ENCODE measurements around the gene ITGAX.

ITGAX gene

DNA sequence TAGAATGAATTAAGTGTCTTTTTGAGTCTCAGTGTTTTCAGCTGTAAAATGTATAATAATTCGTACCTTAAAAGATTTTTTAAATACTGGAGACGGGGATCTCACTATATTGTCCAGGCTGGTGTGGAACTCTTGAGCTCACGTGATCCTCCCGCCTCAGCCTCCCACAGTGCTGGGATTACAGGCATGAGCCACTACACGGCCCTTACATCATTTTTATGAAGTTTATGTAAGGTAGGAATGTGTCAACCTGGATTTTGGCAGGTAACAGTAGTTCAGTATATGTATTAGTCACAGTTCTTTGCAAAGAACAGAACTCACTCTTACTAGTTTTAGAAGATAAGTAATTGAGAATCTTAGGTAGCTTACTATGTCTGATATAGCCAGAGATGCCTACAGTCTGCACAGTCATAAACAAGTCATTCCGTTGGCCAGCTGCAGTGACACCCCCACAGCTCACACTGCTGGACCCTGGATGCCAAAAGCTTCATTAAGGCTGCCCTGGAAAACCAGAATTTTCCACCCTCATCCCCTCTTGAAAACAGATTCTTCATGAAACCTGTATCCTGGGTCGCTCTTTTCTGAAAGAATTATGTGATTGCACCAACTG is 73.8 kb downstream of the ITGAX start:
- no peak overlapping the region for H3K4me3 ChIP-seq (ENCODE audit: low read length)
- peak; percentile 60 for DNase-seq (ENCODE audit: low read depth)
- TF ChIP-seq, protein P1, sequence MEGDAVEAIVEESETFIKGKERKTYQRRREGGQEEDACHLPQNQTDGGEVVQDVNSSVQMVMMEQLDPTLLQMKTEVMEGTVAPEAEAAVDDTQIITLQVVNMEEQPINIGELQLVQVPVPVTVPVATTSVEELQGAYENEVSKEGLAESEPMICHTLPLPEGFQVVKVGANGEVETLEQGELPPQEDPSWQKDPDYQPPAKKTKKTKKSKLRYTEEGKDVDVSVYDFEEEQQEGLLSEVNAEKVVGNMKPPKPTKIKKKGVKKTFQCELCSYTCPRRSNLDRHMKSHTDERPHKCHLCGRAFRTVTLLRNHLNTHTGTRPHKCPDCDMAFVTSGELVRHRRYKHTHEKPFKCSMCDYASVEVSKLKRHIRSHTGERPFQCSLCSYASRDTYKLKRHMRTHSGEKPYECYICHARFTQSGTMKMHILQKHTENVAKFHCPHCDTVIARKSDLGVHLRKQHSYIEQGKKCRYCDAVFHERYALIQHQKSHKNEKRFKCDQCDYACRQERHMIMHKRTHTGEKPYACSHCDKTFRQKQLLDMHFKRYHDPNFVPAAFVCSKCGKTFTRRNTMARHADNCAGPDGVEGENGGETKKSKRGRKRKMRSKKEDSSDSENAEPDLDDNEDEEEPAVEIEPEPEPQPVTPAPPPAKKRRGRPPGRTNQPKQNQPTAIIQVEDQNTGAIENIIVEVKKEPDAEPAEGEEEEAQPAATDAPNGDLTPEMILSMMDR (IDR thresholded peaks at IDR 0.05; ENCODE audit: insufficient read depth, low read depth, low read length, missing control alignments), result no peak

- TF ChIP-seq, protein P1 (IDR thresholded peaks at IDR 0.05; ENCODE audit: insufficient read depth, low read depth, low read length, missing control alignments), result no peak
- DNase-seq (ENCODE audit: low read depth), result no peak
- H3K4me3 ChIP-seq (ENCODE audit: low read length), result no peak overlapping the region
These were observed 74.3 kb downstream of the ITGAX start for GRCh38 chr16:31429314-31429713.

GRCh38 chr16:31429796-31430195 is 74.8 kb downstream of the ITGAX start:
- no peak for DNase-seq (ENCODE audit: low read depth)
- no peak overlapping the region for H3K4me3 ChIP-seq (ENCODE audit: low read length)
- TF ChIP-seq, protein P1 (IDR thresholded peaks at IDR 0.05; ENCODE audit: insufficient read depth, low read depth, low read length, missing control alignments), result no peak

DNA sequence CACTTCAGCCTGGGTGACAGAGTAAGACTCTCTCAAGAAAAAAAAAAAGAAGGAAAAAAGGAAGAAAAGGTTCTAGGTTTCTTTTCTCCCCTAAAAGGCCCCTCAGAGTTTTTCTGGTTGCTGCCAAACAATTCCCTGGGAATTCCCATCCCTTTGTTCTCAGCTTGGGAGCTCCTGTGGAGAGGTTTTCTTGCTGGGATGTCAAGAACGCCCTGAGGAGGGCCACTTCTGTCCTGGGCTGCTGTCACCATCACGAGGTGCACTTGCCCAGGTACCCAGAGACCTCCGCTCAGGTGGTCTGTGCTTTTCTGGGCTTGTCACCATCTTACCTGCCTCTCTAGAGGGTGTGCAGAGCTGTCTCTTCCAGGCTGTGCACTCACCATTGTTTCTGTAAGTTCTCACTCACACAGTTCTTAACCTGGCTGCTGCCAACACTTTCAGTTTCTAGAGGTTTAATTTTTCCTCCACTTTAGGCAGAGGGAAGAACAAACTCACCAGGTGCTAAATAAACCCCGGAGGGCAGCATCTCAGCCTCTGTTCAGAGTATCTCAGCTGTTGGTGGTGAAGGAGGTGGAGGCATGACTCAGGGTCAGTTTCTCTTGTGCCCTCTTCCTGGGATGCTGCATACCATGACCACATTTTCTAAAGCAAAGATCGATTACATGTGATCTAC is 75.5 kb downstream of the ITGAX start:
- no peak for DNase-seq (ENCODE audit: low read depth)
- TF ChIP-seq, protein P1 (IDR thresholded peaks at IDR 0.05; ENCODE audit: insufficient read depth, low read depth, low read length, missing control alignments), result no peak

More for the DNA sequence above, 75.5 kb downstream of the ITGAX start:
- H3K4me3 ChIP-seq (ENCODE audit: low read length), result no peak overlapping the region
